NCI-H2196 (cell line): ENCODE data around the gene RNGTT.
"Not testable (repeated sequence)": the region's sequence is repeated elsewhere in the genome, so short reads cannot be mapped to it uniquely, and the experiment has no call there.

Experiments used
- DNase-seq: peaks from one replicate; lab custom pipeline; 2025; ENCODE audit not compliant: unreplicated experiment; lab: John Stamatoyannopoulos, UW

RNGTT gene

DNA sequence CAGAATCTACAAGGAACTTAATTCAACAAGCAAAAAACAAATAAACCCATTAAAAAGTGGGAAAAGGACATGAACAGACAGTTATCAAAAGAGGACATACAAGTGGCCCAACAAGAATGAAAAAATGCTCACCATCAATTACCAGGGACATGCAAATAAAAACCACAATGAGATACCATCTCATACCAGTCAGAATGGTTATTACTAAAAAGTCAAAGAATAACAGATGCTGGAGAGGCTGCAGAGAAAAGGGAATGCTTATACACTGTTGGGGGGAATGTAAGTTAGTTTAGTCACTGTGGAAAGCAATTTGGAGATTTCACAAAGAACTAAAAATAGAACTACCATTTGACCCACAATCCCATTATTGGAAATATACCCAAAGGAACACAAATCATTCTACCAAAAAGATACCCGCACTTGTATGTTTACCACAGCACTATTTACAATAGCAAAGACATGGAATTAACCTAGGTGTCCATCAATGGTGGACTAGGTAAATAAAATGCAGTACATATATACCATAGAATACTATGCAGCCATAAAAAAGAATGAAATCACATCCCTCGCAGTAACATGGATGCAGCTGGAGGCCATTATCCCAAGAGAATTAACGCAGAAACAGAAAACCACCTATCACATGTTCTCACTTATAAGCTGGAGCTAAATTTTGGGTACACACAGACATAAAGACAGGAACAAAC lies 48.4 kb downstream of the RNGTT start:
- no peak for DNase-seq

DNA sequence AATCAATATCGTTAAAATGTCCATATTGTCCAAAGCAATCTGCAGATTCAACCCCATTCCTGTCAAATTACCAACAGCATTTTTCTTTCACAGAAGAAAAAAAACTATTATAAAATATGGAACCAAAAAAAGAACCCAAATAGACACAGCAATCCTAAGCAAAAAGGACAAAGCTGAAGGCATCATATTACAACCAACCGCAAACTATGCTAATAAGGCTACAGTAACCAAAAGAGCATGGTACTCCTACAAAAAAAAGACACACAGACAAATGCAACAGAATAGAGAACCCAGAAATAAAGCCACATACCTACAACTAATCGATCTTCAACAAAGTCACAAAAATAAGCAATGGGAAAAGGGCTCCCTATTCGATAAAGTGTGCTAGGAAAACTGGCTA lies 49.2 kb downstream of the RNGTT start:
- no peak for DNase-seq

DNA sequence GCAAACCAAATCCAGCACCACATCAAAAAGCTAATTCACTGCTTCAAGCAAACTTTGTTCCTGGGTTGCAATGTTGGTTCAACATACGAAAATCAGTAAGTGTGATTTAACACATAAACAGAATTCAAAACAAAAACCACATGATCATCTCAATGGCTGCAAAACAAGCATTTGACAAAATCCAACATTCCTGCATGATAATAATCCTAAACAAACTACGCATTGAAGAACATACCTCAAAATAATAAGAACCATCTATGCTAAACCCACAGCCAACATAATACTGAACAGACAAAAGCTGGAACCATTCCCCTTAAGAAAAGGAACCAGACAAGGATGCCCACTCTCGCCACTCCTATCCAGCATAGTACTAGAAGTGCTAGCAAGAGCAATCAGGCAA lies 49.9 kb downstream of the RNGTT start:
- no peak for DNase-seq

DNA sequence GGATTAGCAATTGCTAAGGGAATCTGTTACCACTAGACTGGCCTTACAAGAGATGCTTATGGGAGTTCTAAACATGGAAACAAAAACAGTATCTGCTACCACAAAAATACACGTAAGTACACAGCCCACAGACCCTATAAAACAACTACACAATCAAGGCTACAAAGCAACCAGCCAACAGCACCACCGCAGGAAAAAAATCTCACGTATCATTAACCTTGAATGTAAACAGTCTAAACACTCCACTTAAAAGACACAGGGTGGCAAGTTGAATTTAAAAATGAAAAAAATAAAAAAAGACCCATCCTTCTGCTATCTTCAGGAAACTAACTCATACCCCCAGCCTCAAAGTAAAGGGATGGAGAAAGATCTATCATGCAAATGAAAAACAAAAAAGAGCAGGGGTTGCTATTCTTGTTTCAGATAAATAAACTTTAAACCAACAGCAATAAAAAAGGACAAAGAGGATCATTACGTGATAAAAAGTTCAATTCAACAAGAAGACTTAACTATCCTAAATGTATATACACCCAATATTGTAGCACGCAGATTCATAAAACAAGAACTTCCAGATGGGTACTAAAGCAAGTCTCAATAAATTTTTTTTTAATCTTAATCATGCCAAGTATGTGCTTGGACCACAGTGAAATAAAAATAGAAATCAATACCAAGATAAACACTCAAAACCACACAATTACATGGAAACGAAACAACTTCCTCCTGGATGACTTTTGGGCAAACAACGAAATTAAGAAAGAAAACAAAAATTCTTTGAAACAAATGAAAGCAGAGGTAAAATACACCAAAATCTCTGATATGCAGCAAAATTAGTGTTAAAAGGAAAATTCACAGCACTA lies 52.3 kb downstream of the RNGTT start:
- no peak for DNase-seq

DNA sequence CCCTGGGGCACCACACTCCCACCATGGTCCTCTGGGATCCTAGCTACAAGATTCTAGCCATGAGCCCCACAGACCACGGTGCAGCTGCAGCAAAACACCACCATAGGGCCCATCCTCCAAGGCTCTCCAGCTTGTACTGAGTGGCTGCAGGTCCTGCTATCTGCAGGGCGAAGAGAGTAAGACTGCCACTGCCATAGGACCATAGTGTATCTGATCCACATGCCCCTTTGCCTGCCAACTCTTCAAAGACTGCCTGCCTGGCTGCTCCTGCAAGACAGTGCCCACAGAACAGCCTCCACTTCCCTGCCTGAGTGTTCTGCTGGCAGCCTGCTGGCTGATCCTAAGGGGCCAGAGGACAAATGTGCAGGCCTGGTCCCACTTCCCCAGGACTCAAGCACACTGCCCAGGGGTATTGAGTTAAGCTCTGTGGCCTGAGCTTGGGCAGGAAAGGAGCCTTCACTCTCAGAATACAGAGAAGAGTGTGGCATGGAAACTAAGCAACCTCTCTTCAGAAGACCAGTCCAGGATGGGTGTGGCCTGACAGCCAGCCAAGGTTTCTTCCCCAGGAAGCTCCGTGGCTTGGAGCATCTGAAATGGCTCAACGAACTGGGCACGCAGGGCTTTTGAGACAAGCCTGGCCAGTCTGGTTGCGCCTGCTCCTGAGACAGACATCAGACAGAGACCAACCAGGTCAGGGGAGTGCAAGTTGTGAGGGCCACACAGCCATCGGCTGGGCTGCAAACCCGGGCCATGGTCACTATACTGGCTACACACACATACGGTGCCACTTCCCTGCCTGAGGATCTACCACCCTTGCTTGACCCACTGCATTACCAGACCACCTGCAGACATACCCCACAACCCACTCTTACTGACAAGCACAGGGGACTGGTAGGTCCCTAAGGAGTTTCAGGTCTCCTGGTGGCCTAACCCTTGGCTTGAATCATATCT lies 54.5 kb downstream of the RNGTT start:
- peak; percentile 7 for DNase-seq

DNA sequence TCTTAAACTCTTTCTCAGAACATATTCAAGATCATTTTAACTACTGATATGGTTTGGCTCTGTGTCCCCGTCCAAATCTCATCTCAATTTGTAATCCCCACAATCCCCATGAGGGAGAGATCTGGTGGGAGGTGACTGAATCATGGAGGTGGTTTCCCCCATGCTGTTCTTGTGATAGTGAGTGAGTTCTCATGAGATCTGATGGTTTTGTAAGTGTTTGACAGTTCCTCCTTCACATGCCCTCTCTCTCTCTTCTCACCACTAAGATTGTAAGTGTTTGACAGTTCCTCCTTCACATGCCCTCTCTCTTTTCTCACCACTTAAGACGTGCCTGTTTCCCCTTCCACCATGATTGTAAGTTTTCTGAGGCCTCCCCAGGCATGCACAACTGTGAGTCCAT lies 56.3 kb downstream of the RNGTT start:
- DNase-seq = not testable (repeated sequence)

DNA sequence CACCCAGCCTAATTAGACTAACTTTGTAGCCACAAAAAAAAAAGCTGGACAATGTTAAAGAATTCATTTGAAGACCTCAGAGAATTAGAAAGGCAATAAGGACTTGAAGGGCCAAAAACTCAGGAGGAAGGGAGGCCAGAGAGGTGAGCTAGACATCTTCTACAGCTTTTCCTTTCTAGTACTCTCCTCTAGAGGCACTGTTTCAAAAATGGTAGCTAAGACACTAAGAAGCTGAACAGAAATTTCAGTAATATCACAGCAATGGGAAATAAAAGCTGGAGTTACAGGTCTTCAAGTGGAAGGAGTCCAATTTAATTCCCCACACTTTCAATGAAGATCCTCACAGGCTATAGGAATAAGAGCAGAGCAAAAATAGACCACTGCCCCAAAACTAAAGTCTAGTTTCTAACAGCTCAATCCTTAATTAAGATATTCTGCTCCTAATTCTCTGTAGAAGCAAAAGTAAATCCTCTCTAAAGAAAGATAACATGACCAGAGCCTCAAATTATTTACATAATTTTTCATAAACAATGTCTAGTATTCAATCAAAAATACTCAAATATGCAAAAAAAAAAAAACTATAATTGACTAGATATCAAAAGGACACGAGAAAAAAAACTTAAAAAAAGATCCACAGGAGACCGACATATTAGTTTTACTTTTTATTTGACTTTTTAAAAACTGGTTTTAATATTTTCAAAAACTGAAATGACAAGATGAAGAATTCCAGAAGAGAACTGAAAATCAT lies 63.7 kb downstream of the RNGTT start:
- no peak for DNase-seq

DNA sequence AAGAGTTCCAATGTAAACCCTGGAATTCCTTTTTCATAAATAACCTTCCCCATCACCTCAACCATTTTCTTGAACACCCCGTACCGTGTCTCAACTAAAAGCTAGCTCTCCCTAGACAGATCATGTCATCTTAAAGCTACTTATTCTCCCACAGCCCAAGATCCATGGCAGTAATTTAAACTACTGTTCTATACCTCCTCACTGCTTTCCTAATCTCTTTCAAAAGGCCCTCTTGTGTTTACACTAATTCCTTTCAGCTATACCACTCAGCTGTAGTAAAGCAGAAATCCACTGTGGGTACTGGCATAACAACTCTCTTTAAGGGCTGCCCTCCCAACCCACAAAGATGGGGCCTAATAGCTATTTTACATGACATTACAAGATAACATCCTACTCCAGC lies 67.5 kb downstream of the RNGTT start:
- DNase-seq = no peak

DNA sequence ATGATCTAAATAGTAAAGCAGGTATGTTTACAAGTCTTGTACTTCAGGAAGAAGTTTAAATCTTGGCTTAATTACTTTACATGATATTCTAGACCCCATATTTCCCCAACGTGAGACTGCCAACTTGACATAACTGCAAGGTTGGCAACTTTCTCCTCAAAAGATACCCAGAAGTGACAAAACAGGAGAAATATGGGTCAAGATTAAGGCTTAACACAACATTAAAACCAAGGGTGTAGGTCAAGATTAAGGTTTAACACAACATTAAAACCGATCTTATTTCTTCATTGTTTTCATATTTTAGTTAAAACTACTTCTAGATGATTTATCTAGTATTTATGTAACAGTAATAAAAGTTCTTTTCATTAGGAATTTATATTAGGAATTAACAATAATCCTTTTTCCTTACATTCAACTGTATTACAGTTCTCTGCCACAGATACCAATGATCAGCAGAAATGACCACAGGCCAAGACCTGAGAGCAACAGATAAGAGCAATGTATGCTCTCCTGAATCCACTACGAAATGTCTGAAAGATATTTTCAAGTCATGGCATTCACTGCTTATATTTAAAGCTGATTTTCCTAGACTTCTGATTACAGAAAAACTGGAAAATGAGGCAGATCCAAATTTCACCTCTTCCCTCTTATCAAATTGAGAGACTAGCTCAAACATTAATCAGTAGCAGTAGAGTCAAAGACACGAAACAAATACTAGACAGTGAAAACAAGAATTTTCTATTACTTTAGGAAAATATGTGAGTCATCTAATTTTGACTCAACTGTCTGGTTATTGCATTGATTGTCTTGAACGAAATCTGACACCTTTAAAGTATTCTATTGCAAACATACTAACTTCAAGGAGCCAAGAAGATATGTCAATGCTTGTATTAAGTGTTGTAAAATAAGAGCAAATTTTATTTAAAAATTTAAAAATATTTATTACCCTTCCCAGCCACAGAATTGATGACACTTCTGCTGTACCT lies 72.3 kb downstream of the RNGTT start:
- DNase-seq = no peak

DNA sequence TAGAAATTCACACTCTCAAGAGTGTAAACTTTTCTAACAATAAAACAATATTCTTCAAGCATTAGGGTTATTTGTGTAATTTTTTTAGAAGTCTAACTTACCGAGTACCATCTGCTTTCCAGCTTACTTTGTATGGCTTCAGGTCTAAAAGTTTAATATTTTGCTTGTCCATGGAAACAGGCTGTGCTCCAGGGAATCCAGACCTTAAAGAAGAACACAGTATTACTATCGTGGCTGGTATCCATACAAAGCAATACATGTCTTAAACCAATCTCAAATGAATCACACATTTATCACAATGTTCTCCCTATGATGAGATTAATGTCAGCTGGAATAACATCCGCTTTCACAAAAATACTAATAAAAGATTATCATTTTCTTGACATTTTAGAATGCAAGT lies 73.0 kb downstream of the RNGTT start:
- DNase-seq = no peak

DNA sequence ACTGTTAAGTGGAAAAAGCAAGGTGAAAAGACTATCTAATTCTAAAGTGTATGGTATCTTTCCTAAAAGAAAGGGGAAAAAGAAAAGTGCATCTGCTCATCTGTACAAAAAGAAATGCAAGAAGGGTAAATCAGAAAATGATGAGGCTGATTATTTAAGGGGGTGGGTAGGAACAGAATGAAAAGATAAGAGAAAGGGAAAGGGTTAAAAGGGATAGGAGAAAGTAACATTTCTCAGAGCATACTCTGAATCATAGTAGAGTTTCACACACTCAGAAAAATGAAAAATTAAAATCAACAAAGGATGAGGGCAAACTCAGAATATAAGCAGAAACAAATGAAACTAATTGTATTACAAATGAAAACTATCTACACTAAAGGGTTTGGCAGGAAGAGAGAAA lies 79.1 kb downstream of the RNGTT start:
- no peak for DNase-seq

DNA sequence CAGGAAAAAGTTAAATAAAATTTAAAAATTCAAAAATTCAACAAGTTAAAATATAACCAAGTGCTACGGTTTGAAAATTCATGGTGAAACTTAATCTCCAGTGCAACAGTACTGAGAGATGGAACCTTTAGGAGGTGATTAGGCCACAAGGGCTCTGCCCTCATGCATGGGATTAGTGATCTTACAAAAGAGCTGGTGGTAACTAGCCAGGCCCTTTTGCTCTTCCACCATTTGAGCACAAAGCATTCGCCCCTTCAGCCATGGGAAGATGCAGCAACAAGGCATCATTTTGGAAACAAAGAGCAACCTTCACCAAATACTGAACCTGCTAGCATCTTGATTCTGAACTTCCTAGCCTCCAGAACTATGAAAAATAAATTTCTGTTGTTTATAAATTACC lies 80.9 kb downstream of the RNGTT start:
- DNase-seq = no peak

DNA sequence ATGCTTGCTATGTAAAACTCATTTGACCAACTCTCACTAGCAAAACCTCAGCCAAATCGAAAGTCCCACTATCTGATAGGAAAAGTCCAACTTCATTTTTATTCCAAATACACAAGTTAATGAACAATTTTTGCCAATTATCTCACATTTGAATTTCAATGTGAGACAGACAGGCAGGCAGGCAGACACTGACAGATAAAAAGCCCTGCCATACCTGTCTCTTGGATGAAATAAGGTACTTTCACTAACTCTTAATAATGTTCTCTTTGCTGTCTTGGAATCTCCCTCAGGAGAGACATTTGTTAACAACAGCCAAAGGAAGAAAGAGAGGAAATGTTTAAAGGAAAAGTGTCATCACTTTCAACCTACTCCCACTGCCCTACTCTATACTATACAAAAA lies 82.0 kb downstream of the RNGTT start:
- DNase-seq = no peak

DNA sequence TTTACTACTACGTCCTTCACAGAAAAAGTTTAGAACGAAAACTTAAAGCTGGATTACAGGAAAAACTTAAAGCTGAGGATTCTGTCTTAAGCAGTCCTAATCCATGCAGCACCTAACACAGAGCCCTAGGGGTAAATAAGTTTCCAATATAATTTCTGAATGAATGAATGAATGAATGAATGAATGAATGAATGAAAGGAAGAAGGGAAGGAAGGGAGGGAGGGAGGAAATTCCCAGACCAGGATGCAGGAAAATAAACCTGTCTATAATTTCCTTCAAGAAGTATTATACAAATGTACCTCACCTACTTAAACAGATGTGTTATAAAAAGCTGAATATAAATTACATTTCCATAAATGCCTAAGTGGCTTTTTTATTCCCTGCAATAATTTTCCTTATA lies 83.4 kb downstream of the RNGTT start:
- no peak for DNase-seq

DNA sequence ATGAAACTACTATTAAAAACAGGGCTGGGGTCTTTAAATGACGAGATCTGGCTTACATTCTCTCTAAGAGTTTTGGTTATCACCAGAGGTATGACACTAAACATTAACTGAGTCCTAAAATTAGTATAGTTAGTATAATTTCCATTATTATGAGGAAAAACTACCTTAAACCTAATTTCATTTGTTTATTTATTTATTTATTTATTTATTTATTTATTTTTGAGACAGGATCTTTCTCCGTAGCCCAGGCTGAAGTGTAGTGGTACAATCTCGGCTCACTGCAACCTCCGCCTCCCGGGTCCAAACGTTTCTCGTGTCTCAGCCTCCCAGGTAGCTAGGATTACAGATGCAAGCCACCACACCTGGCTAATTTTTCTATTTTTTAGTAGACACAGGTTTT lies 85.5 kb downstream of the RNGTT start:
- DNase-seq = no peak

DNA sequence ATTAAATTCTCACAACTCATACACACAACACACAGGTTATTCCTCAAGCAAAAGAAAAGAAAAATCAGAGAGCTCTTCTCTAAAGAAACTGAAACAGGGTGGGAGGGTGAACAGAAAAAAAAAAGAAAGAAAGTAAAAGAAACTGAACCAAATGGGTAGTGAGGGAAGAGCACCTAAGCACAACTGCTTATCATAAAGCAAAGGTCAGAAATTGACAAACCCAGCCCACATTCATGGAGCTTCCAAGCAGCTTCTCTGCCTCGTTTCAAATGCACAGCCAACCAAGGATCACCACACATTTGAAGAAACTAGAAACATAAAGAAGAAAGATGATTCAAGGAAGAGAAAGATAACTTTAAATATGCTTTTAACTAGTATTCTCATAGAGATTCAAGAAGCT lies 90.5 kb downstream of the RNGTT start:
- no peak for DNase-seq

DNA sequence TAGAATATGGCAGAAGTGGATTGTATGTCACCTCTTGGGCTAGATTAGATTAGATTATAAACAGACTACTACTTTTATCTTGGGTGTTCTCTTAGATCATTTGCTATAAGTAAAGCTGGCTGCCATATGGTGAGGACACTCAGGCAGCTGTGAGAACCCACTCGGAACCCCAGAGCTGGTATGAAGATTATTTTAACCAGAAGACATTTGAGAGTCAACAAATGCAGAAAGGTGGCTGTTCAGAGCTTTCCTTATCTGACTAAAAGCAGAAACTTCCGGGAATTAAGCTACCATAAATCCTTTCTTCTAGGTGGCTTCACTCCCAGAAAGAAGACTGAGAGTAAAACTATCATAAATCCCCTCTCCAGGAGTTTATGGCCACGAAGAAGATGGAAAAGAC lies 91.9 kb downstream of the RNGTT start:
- no peak for DNase-seq

DNA sequence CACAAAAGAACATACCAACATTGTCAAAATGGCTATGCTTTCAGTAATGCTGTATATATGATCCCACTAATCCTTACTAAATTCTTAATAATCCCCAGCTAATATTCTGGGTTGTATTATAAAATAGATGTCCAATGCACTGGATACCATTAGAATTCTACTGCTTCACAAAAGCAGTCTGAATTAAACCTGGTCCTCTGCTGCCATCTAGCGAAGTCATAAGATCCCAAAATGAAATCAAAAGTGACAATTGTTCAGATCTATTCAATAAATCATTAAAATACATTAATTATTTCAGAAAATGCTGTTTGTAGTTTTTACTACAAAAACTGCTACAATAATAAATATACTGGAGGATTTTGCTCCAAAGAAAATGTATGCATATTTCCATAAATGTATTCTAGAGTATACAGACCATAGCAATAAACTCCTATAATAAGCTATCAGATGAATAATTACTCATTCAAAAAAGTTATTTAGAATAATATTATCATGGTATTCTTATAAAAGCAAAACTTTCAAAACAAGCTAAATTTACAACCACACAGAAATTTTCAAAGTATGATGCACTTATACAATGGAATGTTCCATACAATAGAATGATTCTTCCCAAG lies 92.6 kb downstream of the RNGTT start:
- peak; percentile 66 for DNase-seq
